Kasumi-1 (cell line): ENCODE measurements around the gene DTNA.

Source experiments
- DNase-seq, 2 experiments: peaks; one replicate each; lab custom pipeline; 2025; lab: John Stamatoyannopoulos, UW

Gene DTNA

DNA sequence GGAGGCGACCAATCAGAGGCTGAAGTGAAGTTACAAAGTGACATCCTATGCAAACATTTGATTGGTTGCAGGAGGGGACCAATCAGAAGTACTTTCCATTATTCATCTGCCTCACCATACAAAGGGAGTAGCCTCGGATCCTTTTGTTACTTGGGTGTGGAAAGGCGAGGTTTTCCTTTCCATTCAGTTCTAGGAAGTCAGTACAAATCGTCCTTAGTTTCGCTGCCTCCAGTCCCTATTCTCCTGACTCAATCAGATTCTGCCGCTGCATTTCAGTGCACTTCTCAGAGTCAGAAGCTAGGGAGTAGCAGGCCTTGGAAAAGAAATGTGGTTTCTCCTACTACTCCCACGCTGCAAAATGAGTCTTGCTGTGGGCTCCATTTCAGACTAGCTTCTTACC, 149.4 kb downstream of the DTNA start:
- peak in 1 of 2 experiments; percentile 8 for DNase-seq

DNA sequence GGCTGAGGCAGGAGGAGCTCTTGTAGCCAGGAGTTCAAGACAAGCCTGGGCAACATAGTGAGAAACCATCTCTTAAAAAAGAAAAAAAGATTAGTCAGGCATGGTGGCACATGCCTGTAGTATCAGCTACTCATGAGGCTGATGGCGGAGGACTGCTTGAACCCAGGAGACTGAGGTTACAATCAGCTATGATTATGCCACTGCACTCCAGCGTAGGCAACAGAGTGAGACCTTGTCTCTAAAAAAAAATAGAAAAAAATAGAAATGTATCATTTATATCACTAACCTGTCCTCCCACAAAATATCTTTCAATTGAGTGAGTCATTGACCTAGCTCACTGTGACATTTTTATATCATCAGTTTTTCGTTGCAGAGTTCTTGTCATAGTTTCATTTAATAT, 152.5 kb downstream of the DTNA start:
- DNase-seq: no peak

DNA sequence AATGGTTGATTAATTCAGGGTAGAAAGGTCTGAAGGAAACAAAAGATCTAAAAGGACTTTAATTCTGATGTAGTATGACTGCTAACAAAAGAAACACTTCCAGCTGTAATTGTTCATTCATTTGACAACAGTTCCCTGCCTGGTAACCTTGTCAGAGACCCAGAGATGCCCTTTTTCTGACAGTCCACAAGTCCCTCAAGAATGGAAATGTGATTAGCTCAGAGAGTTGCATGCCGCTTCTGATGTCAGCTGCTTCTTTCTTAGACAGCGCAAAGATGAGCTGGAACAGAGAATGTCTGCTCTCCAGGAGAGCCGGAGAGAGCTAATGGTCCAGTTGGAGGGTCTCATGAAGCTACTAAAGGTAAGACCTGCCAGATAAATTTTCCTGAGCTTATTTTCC, 153.6 kb downstream of the DTNA start:
- DNase-seq: no peak

DNA sequence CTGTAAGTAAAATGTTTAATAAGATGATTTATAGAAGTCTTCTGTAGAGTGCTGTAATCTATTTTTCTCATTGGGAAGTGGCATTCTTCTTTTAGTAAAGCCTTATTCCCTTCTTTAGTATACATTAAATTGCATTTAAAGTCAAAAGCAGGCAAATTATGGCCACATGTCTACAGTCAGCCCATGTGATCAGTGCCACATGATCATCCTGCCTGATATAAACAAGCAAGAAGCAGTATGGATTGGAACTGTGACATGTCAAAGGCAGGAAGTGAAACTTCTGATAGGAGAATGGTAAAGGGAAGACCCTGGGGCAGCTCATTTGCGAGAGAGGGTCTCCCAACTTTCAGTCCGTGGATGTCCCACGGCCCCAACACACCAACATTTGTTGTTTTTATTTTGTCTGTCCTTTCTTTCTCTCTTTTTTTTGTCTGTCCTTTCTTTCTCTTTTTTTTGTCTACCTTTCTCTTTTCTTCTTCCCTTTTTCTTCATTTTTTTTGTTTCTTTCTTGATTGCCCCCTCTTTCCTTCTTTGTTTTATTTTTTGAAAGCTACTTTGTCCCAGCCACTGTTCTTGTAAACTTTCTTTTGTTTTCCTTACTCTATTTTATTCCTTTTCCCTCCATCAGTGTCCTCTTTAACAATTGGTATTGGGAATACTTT, 154.9 kb downstream of the DTNA start:
- no peak for DNase-seq

DNA sequence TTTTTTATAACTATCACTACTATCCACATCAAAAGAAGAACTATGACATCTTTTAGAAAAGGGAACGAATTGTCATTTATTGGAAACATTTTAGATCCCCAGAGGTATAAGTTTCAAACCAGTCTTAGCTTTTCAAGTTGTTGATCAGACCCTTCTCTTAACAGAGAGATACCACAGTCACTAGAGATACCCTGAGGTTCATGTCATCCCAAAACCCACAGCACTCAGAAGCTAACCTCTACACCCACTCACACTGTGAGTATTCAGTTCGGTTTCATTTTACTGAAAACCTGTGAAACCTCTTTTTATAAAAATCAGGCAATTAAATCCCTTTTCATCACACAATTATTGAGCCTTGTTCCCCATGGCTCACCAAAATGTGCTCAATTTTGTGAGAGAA, 156.2 kb downstream of the DTNA start:
- no peak for DNase-seq

DNA sequence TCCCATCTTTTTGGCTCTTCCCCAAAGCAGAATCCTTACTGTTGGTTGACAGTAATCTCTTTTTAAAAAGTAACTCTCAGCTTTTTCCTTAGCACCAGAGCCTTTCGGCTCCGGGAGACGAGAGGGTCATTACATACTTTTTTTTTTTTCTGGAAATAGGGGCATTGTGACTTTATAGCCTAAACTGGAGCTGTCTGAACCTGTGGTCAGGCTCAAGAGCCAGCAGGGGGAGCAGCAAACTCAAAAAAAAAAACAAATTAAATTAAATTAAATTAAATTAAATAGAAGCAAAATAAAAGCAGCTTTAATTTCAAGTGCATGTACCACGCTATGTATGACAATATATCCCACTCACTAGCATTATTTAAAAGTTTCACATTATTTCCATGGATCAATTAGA, 156.6 kb downstream of the DTNA start:
- peak in 1 of 2 experiments; percentile 10 for DNase-seq

DNA sequence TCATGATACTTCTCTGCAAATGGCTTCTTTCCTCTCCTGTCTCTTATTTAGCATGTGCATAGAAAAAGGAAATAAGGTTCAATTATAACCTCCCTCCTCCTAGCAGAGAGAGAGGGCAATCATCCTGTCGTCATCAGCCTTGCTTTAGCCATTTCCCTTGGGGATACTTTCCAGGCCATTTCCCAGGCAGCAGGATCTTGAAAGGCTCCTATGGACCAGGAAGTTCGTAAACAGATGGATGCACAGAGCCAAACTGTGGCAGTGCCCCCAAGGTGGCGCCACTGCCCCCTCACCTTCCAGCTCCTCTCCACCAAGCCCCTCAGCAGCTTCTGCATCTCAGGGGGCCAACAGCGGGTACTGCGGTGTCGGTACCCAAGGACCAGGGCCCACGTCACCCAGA, 157.4 kb downstream of the DTNA start:
- DNase-seq: peak; percentile 11 to 36

DNA sequence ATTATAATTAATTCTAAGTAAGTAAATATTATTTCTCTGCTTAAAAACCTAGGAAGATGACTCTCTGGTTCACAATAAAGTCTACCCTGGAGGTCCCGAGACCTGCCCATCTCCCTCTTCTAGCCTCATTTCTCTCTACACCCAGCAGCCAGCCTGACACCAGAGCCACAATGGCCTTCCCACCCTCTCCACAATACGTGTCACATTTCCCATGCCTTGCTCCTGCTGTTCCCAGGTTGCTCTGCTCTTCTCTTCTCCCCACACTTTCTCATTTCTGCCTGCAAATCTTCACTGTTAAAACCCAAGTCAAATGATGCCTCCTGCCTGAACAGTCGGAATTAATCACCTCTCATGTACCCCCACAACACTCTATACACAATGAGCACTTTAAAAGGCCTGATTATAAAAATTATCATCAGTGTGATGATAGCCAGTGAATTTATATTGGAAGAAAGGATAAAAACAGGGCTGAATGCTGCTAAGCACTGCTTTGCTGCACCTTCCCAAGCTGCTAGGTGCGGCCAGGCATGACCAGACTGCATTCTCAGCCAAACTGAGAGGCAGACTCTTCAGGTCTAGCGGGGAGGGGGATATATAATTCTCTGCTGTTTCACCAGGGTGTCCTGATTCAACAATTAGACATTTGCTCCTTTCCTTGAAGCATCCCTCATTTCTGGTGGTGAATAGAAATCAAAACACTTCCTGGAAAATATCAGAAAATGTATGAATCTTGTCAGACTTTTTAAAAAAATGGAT, 160.6 kb downstream of the DTNA start:
- no peak for DNase-seq

DNA sequence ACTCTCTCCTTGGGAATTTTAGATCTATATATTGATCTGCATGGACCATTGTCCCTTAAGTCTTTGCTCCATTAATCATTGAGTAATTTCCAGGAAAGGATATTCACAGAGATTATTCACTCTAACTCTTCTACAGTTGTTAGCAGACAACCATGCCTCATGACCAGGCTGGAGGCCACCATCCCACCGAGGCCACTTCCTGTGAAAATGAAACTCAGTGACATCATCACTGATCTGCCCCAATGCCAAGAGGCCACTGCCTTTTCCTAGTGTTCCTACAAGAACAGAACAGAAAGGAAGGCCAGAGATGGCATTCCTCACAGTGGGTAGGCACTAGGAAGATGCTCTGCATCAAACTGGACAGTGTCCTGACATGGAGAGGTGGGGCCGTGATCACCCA, 161.3 kb downstream of the DTNA start:
- DNase-seq: no peak

DNA sequence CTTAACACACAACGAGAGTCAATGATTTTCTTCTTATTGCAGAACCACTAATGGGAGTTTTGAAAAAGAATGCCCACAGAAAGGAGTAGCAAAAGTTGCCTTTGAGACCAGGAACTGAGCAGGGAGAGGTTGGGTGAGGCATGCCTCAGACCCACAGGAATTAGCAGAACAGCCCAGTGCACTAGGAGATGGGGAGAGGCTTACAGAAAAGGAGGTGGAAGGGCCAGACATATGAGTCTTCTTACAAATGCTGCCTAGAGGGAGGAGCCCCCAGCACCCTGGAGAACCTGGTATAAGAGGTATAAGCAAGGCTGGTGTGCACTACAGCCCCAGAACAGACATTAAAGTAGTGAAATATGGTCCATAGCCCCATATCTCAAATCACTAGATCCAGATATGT, 162.0 kb downstream of the DTNA start:
- no peak for DNase-seq

DNA sequence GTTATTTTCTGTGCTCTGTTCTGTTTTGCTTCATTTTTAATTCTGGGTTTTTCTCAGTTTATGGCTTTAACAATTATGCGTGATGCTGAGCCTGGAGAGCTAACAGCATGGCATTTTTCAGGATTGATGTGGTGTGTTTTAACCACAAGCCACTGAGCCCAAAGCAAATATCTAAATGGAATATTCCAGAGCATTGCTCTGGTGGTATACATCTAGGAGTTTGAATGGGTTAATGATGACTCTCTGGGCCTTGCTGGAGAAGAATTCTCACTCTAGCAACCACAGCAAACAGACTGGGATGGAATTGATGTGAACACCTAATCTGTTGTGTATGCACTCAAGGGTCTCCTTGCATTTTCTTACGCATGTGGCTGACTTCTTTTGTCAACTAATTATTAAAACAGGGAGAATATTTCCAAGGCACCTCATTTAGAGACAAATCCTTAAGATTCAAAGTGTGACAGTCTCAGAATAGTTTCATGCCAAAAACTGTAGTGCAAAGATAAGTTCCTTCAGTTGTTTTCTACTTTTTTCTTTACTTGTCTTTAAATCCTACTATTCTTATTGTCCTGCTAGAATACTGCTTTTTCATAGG, 164.0 kb downstream of the DTNA start:
- no peak for DNase-seq

DNA sequence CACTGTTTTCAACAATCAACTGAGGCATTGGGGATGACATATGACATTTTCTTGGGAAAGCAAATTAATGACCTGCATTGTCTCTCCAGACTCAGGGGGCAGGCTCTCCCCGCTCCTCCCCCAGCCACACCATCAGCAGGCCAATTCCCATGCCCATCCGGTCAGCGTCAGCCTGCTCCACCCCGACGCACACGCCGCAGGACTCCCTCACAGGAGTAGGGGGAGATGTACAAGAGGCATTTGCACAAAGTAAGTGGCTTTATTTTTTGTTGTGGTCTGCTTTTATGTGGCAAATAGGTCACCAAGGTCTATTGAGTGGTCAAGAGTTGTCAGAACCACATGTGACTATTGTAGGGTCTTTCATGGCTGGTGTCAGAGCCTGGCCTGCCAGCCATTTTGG, 165.1 kb downstream of the DTNA start:
- no peak for DNase-seq

DNA sequence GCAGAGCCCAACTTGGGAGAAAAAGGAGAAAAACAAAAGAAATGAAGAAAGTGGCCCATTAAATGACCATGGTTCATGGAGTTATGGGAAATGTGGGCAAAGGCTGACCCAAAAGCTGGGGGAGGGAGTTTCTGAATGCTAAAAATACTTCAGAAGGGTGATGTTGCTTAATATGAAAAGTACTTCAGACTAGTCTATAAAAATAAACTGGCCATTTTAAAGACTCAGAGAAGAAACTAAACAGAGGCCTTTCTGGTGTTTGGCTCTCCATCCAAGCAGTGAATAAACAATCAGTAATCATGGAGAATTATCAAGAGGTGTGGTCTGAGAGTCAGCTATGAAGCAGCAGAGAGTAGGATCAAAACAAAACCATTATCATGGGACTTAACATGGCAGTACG, 170.3 kb downstream of the DTNA start:
- no peak for DNase-seq

DNA sequence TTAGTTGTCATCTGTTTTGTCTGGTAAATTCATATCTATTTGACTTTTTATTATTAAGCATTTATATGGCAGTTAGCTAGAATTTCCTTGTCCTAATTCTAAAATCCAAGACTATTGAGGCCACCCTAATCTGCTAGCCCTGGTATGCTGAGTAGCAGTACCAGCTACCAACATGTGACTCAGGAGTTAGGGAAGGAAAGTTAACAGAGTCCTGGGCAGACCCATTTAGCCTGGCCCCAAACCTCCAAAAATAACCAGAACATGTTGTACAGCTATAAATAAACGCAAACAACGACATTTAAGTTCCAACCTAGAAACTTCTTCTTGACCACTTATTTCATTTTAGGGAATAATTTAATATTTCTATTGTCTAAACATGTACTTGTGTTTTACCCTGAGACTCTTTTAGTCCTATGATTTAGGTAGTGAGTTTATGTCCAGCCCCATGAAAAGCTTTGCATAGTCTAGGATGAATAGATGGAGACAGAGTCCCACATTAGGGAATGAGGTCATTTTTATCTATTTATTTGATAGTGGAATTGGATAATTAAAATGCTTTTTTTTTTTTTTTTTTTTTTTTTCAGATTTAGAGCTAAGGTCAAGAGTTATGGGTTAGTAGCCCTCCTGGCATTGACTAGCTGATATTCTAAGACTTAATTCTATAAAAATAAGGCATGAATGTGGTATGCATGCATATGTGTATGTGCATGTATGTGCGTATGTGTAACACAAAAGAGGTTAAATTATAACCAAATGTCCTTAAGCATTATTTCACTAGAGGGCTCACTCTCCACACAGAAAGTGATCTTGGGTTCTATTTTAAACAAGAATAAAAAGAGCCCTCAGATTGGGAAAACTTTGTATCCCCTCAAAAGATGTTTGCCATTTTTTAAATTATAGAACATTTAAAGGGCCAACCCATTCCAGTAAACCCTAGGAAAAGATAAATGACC, 171.1 kb downstream of the DTNA start:
- DNase-seq: peak in 1 of 2 experiments; percentile 46

DNA sequence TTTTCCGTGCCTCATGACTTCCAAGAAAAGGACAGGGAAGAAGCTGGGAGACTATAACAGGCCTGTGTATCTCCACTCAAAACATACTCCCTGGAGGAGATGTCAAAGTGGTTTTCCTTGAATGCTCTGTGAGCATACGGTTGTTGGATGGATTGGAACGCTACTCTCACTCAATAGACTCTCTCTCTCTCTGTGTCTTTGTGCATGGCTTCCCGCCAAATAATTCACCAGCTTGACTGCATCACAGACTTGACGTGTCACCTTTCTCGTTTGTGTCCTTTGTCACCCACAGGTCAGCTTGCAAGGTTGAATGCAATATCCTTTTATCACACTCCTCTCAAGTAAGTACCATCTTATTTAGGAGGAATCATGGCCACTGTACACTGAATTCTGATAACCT, 174.3 kb downstream of the DTNA start:
- no peak for DNase-seq

DNA sequence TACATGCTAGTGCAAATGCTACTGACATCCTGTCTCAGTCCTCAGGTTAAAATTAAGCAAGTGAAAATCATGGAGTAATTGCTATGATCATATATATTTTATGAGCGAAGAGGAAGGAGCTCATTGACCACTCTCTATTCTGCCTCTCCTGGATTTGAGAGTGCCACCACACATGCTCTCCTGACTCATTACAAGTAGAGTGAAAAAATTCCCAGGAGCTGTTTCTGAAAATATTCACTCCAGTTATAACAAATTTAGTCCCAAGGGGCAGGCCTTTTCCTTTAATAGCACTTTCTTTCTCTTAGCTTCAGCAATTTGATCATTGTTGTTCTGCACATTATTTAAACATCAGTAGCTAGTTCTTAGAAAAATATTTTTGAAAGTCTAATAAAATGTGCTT, 176.1 kb downstream of the DTNA start:
- DNase-seq: no peak

DNA sequence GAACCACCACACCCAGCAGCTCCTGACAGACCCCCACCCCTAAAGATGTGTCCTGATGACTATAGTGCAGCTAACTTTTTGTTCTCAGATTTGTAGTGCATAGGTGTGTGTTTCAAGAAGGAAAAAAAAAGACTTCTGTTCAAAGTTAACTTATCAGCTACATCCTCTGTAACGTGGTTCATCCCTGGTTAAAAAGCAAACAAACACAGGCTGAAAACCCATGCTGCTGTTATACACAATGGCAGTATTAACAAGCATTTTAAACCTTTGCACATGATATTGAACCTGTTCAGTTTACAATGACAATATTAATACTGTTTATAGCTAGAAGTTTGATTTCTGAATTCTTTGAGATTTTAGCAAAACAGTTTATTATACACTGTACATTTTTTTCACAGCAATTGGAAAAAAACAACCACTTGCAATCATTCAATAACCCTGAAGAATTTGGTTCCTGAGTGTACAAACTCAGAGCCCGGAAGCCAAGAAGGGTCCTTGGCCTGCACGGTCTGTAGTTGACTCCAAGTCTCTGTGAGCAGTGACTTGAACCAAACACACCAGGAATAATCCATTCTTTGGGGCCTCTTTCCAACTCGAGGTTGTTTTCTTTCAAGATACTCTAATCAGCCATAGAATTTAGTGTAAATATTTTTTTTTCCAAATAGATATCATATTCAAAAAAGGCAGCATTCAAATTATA, 177.9 kb downstream of the DTNA start:
- DNase-seq: no peak

DNA sequence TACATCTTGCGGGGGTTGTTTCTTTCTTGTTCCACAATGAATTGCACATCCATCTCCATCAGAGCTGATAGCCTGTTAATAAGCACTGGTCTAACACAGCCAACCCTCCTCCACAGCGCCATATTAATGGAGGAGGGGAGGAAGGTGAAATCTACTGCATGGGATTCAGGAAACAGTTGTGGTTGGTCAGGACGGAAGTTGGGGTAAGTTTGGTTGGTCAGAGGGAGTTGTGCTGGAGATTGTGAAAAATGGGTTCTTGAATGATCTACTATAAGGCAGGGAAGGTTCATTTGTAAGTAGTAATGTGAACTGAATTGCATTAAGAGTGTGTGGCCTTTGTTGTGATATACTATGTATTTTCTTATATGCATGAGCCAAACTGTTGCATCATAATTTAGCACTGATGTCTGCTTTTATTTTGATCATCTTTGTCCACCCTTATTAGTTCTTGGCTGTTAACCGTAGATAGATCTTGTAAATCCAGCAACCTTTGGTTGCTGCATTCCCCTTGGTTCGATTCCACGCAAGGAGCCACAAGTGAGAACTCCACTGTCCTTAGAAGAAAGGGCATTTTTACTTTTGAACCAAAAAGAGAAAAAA, 180.5 kb downstream of the DTNA start:
- peak; percentile 41 to 42 for DNase-seq

DNA sequence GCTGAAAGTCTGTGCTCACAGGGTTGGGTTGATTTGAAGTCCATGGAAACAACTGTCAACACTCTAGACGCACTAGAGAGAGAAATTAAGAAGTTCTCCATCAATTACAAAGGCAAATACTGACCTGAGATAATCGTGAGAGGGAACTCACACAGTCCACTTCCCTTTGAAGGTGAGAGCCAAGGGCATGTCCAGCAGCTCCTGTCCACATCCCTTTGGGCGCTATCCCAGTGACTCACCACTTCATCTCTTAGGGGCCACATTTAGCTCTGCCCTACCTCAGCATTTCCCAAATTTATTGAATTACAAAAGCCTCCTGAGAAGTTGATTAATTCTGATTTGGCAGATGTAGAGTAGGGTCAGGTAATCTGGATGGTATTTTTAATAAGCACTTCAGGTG, 182.3 kb downstream of the DTNA start:
- DNase-seq: no peak

DNA sequence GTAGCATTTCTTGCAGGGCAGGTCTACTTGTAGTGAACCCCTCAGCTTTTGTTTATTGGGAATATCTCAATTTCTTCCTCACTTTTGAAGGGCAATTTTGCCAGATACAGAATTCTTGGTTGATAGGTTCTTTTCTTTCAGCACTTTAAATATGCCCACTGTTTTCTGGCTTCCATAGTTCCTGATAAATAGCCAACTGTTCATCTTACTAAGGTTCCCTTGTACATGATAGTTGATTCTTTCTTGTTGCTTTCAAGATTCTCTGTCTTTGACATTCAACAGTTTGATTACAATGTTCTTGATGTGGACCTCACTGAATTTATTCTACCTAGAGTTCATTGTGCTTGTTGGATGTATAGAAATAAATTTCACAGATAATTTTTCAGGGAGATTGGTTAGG, 183.1 kb downstream of the DTNA start:
- no peak for DNase-seq

DNA sequence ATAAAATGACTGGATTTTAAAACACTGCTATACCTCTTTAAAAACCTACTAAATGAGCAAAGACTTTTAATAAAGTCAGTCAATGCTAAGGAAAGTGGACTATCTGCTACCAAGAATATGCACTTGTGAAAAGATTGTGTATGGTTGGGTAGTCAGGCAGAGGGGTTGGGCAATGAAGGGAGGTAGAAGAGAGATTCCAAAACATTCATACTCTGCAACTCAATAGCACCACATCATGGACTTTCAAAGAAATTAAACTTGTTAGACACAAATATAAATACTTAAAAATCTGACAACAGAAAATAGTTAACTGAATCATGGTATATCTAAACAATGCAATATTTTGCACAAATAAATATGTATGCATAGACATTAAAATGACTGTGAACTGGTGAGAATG, 191.2 kb downstream of the DTNA start:
- peak; percentile 16 to 48 for DNase-seq
